Amniotic epithelial cell (primary cell): ENCODE measurements around the gene HOXA5.

ENCODE experiments used
- DNase-seq: peaks from one replicate; pipeline ENCODE4 v3.0.0-alpha.2; 2010; ENCODE audit warnings: low read depth

HOXA5 gene

GRCh38 chr7:27093184-27093895 is 50.1 kb downstream of the HOXA5 start:
- no peak for DNase-seq

GRCh38 chr7:27092819-27093110 is 50.7 kb downstream of the HOXA5 start:
- DNase-seq, result no peak

- DNase-seq, result no peak
Observed at GRCh38 chr7:27091941-27092818, 51.3 kb downstream of the HOXA5 start.

GRCh38 chr7:27091105-27091504 is 52.4 kb downstream of the HOXA5 start:
- DNase-seq, result no peak
